ENCODE results near the gene DDX51.
"Not testable (repeated sequence)": the region's sequence is repeated elsewhere in the genome, so short reads cannot be mapped to it uniquely, and the experiment has no call there.

The DDX51 gene

GRCh38 chr12:132138941-132139871 is 4.9 kb downstream of the DDX51 start:
- no peak for DNase-seq

GRCh38 chr12:132137483-132138125 is 6.5 kb downstream of the DDX51 start:
- DNase-seq = no peak

- not testable (repeated sequence) for DNase-seq
Measured at GRCh38 chr12:132136226-132136625, 7.9 kb downstream of the DDX51 start.

GRCh38 chr12:132134653-132135183 is 9.4 kb downstream of the DDX51 start:
- not testable (repeated sequence) for DNase-seq

GRCh38 chr12:132133952-132134652 is 10.0 kb downstream of the DDX51 start:
- DNase-seq = no peak

GRCh38 chr12:132132609-132133430 is 11.3 kb downstream of the DDX51 start:
- no peak for DNase-seq

- no peak for DNase-seq
Measured at GRCh38 chr12:132131952-132132351, 12.2 kb downstream of the DDX51 start.

GRCh38 chr12:132131229-132131628 is 12.9 kb downstream of the DDX51 start:
- DNase-seq = no peak

- no peak for DNase-seq
Measured at GRCh38 chr12:132130690-132131089, 13.4 kb downstream of the DDX51 start.

GRCh38 chr12:132129007-132129406 is 15.1 kb downstream of the DDX51 start:
- no peak for DNase-seq

GRCh38 chr12:132127041-132127440 is 17.1 kb downstream of the DDX51 start:
- DNase-seq = no peak

- no peak for DNase-seq
Measured at GRCh38 chr12:132125736-132126135, 18.4 kb downstream of the DDX51 start.

- DNase-seq = no peak
Measured at GRCh38 chr12:132124766-132125425, 19.2 kb downstream of the DDX51 start.

GRCh38 chr12:132123970-132124765 is 20.0 kb downstream of the DDX51 start:
- no peak for DNase-seq

GRCh38 chr12:132121283-132121682 is 22.8 kb downstream of the DDX51 start:
- DNase-seq = no peak

- DNase-seq = no peak
Measured at GRCh38 chr12:132118876-132119275, 25.2 kb downstream of the DDX51 start.

- no peak for DNase-seq
Measured at GRCh38 chr12:132117558-132117875, 26.6 kb downstream of the DDX51 start.

- DNase-seq = no peak
Measured at GRCh38 chr12:132116709-132117557, 27.2 kb downstream of the DDX51 start.

GRCh38 chr12:132115500-132115899 is 28.6 kb downstream of the DDX51 start:
- no peak for DNase-seq

GRCh38 chr12:132114667-132115066 is 29.5 kb downstream of the DDX51 start:
- no peak for DNase-seq

All from stimulated activated CD4-positive, alpha-beta T cell treated with anti-CD3 and anti-CD28 coated beads, Interleukin-4, amount 100 ng/mL, for 4 hours (primary cell).